ENCODE data around the gene PAK3.

PAK3 gene

DNA sequence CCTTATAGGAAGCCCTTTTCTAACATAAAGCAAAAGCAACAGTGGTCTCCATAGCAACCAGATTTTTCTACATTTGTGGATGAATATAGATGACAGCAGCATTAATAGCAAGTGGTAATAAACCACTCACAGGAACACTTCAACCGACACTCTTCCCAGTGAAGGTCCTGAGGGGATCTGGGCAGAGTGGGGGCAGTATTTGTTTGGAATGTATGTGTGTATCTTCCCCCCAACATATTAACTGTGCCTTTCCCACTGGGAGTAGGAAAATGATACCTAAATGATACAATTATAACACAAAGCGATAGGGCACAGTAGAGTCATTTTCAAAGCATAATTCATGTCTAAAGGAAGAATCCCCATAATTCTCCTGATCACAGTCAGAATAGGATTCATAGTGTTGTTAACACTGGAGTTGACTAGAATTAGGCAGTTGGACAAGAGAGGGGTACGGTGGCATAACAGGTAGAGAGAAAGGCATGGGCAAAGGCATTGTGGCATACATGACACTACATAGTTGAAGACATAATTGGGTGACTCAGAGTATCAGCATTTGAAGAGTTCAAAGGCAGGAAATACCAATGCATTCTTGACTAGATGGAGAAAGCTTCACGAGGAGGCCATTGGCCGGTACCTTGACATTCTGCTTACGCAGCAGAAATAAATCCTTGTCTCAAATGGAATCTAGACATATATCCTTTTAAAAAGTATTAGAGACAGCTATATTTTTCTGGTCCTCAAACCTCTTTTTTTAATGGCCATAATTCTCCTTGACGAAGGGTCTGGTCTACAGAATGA lies 159.1 kb downstream of the PAK3 start:
- Histone ChIP-seq H3K4me3 (no peak overlapping the region), H3K27ac (no peak overlapping the region)

DNA sequence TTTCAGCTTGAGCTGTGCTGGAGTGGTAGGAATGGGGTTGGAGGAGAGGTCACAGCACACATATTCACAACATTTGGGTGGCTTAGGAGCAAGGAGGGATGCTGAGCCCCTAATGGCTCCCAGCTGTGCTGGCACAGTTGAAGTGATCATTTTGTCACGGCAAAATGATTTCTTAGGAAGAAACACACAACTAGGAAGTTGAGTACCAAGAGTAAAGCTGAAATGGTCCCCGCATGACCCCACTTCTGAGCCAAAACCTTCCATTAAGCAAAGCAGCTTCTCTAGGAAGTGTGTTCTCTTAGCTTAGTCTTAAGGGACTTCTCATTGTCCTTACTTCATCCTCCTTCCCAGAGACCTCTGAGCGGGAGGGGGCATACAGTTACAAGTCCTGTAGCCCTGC lies 161.7 kb downstream of the PAK3 start:
- no peak overlapping the region for H3K4me3 ChIP-seq
- H3K27ac ChIP-seq = no peak overlapping the region

DNA sequence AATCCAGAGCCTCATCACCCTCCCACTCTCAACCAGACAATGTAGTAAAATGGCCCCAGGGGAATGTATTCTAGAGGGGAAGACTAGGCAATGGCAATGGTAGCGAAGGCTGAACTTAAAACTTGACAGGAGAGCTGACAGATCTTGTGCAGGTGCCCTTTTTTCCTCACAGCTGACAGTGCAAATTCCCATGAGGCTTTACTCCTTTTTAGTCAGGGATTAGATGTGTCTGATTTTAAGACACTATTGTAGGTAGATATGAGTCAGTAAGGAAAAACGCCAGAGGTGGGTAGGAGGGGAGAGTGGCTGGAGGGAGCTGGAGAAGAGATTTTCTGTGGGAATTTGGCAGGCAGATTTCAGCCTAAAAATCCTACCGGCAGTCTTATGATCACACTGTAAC lies 163.6 kb downstream of the PAK3 start:
- Histone ChIP-seq H3K27ac (no peak overlapping the region), H3K4me3 (no peak overlapping the region)

DNA sequence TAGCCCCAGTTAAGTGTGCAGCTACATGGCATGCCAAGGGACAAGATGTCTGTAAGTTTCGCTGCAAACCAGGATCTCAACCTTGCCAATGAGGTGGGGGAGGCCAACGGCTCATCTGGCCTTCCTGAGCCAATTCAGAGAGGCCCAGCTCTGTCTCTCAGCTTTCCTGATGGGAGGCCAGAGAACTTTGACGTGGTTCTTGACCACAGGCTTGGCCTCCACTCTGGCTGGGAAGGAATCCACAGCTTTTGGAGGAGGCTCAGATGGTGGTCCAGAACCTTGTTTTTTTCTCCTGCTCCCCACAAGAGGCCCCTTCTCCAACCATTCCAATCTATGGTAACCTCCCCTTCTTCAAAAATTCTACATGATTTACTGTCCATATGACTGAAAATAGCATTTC lies 164.5 kb downstream of the PAK3 start:
- H3K27ac ChIP-seq = no peak overlapping the region

DNA sequence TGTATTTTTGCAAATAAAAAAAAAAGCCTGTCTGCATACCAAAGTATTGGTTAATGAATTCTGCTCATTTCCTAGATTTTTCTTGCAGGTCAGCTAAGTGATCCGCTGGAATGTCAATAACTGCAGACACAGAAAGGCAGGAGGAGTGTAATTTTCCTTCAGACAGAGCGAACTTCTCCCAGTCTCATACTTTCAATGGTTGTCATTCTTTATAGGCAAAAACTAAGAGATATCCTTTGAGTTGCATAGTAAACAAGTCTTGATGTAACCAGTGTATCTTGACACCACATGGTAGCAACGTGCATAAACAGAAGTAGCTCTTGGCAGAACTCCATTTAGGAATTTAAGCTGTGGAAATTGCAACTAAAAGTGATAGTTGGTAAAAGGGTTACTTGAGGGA lies 166.1 kb downstream of the PAK3 start:
- H3K4me3 ChIP-seq = no peak overlapping the region
- no peak overlapping the region for H3K27ac ChIP-seq

More for the DNA sequence above, 164.5 kb downstream of the PAK3 start:
- H3K4me3 ChIP-seq = no peak overlapping the region

DNA sequence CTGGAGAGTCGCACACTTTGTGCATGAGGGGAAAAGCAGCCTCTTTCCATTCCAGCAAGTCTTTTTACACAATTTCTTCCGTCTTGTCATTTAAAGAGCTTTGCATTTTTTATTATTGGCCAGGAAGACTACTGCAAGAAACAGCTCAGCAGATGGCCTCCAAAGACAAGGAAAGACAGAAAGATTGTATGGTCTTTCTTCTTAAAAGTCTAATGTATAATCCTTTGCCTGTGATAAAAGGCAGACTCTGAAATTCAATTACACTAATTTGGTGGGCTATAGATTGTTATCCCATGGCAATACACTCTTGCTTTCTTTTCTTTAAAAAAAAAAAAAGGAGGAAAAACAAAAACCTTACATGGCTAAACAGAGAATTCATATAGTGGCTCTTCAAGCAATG lies 168.4 kb downstream of the PAK3 start:
- H3K4me3 ChIP-seq = no peak overlapping the region
- H3K27ac ChIP-seq = no peak overlapping the region

DNA sequence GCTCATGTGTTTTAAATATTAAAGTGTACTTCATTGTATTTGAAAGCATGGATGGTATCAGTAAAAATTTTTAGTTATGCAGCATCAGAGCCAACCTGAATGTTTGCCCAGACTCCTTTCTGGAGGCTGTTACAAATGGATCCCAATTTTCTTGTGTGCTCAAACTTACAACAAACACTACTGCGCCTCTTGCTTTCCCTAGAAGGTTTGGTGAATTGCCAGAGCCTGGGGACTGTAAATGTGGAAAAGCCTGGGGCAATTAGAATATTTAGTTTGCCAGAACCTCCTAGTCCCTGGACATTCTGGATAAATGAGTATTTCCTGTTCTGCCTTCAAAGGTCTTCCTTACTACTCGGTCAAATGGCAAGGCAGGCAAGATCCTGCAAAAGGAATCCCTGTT lies 169.5 kb downstream of the PAK3 start:
- no peak overlapping the region for H3K27ac ChIP-seq

DNA sequence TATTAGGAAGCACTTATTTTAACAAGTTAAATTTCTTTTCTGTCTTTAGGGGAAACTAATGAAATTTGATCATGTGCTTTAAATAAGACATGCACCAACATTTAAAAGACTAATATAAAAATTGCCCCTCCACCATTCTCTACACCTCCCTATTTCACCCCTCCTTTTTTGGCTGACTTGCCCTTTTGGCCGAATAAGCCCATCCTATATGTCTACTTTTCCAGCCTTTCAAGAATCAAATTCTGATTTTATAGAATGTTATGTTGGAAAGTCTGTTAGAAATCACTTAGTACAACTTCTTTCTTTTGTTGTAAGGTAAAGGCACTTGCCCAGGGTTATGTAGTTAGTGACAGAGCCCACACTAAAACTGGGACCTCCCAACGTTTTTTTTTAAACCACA lies 172.5 kb downstream of the PAK3 start:
- no peak overlapping the region for H3K4me3 ChIP-seq
- no peak overlapping the region for H3K27ac ChIP-seq

More for the DNA sequence above, 169.5 kb downstream of the PAK3 start:
- H3K4me3 ChIP-seq = no peak overlapping the region

DNA sequence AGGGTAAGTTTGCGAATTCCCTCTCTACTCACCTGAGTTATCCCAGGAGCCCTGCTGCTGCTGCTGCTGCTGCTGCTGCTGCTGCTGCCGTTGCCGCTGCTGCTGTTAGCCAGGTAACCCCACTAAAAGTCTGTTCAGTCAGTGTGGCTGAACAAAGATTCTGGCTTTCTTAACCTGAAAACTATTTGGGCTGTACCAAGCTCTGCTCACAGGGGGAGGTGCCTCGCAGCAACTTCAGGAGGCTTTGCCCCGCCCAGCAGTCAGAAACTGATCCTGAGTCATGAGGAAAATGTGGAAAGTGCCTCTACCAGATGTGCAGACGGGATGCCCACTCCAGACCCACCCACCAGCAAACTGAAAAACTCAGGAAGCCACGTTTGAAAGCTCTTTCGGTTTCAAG lies 174.3 kb downstream of the PAK3 start, which contains the start of gene CAPN6:
CAPN6 (minus strand) TSS at position 145 of the 400 bp plus-strand sequence. CDS start 6,547 bp downstream, outside the sequence.
- Histone ChIP-seq H3K4me3 (no peak within 1 kb of the TSS), H3K27ac (no peak within 1 kb of the TSS)

Measured in skin epidermis (tissue), 12 donors.